Loucy (cell line): ENCODE results near the gene GPN1.
"Not testable (repeated sequence)": the region's sequence is repeated elsewhere in the genome, so short reads cannot be mapped to it uniquely, and the experiment has no call there.

Experiments used
- H2AFZ ChIP-seq: fragments of 200-600 bp; sonication (generic); 2 replicates; pipeline ENCODE4 v1.6.0; 2016; ENCODE audit warnings: antibody characterized with exemption, mild to moderate bottlenecking, low read length, moderate library complexity
- H3F3A ChIP-seq: fragments of 200-600 bp; 2 replicates; pipeline ENCODE4 v1.6.0; 2016; ENCODE audit warnings: antibody characterized with exemption, low read depth, mild to moderate bottlenecking
- H3K27me3 ChIP-seq: fragments of 200-600 bp; sonication (generic); 2 replicates; pipeline ENCODE4 v1.6.1; 2014; ENCODE audit warnings: low read length, mild to moderate bottlenecking; ENCODE audit not compliant: insufficient read depth, poor library complexity, severe bottlenecking
- H3K36me3 ChIP-seq: fragments of 200-600 bp; sonication (generic); 2 replicates; pipeline ENCODE4 v1.6.1; 2016; ENCODE audit warnings: low read length; ENCODE audit not compliant: insufficient read depth
- H3K4me1 ChIP-seq: fragments of 200-600 bp; sonication (generic); 2 replicates; pipeline ENCODE4 v1.5.1; 2014; ENCODE audit warnings: low read length, mild to moderate bottlenecking; ENCODE audit not compliant: insufficient read depth, poor library complexity, severe bottlenecking
- H3K4me2 ChIP-seq: fragments of 200-600 bp; sonication (generic); 2 replicates; pipeline ENCODE4 v1.6.0; 2014; ENCODE audit warnings: antibody characterized with exemption, low read length, low read depth, mild to moderate bottlenecking; ENCODE audit not compliant: poor library complexity, severe bottlenecking
- H3K4me3 ChIP-seq: fragments of 200-600 bp; sonication (generic); 2 replicates; pipeline ENCODE4 v1.5.1; 2014; ENCODE audit warnings: low read length, mild to moderate bottlenecking, mixed read lengths; ENCODE audit not compliant: poor library complexity, severe bottlenecking
- H3K79me2 ChIP-seq: fragments of 200-600 bp; sonication (generic); 2 replicates; pipeline ENCODE4 v1.6.1; 2014; ENCODE audit warnings: low read length; ENCODE audit not compliant: insufficient read depth
- H3K9ac ChIP-seq: fragments of 200-600 bp; sonication (generic); 2 replicates; pipeline ENCODE4 v1.6.0; 2014; ENCODE audit warnings: mild to moderate bottlenecking, low read depth, low read length, moderate library complexity; ENCODE audit not compliant: poor library complexity, severe bottlenecking
- H3K9me2 ChIP-seq: fragments of 200-600 bp; sonication (generic); replicated peaks from 2 replicates; pipeline ENCODE4 v1.6.1; 2016; ENCODE audit warnings: low read depth, low read length, mixed read lengths
- H3K9me3 ChIP-seq: fragments of 200-600 bp; sonication (generic); 2 replicates; pipeline ENCODE4 v1.6.1; 2014; ENCODE audit warnings: mild to moderate bottlenecking, antibody characterized with exemption, low read length, low read depth; ENCODE audit not compliant: insufficient read depth
- H4K20me1 ChIP-seq: fragments of 200-600 bp; sonication (generic); 2 replicates; pipeline ENCODE4 v1.6.0; 2014; ENCODE audit warnings: antibody characterized with exemption, low read length, mild to moderate bottlenecking; ENCODE audit not compliant: insufficient read depth, poor library complexity, severe bottlenecking
- EZH2phosphoT487 ChIP-seq: fragments of 200-600 bp; IDR thresholded peaks from 2 replicates; pipeline ENCODE4 v1.6.1; 2018; ENCODE audit warnings: antibody characterized with exemption, mild to moderate bottlenecking, moderate library complexity, borderline replicate concordance
- TF ChIP-seq, protein P1 (sequence below): fragments of 200-600 bp; sonication (generic); conservative IDR thresholded peaks from 2 replicates; pipeline ENCODE4 v1.5.1; 2014; ENCODE audit warnings: mild to moderate bottlenecking, antibody characterized with exemption, low read length

GPN1 gene

DNA sequence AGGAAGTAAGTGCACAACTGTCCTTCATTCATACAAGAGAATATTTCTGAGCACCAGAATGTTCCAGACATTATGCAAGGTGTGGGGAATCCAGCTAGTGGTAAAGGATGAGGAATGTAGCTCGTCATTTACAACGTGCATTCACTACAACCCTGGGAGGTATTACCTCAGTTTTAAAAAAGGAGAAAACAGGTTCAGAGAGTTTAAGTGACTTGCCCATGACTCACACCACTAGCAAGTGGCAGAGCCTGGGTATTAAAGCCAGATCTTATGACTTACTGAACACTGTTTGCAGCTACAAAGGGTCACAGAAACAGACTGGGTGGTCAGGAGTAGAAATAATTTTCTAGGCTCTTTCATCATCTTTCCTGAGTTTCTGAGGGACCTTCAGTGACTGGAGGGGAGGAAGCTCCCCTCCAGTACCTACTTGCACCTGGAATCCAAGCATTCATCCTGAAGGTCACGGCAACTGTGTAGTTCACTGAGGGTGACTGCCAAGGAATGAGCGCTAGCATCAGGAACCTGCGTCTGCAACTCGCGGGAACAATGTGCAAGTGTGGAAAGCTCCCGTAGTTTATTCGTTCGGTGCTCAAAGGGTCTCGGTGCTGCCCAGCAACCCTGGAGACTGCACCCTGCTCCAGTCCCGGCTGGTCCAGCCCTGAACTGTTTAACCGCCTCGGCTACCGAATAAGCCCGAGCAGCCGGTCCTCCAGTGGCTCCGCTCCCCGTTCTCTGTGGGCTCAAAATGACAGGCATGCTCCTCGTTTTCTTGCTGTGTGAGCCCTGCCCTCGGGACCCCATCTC lies 685 bp upstream of the GPN1 start:
- H3K4me3 ChIP-seq, result peak overlapping the region; percentile 93
- no peaks in the 10 kb centered on the region for H3K9me3 ChIP-seq
- H3F3A ChIP-seq, result no peaks in the 10 kb centered on the region
- peak overlapping the region; percentile 83 for H3K4me2 ChIP-seq
- peaks cover 12% of the 10 kb centered on the region for H3K4me1 ChIP-seq
- H3K9ac ChIP-seq, result peak overlapping the region; percentile 90
- no peaks in the 10 kb centered on the region for H4K20me1 ChIP-seq
- peaks cover 20% of the 10 kb centered on the region; the same call in 1 of the 2 replicates for H3K36me3 ChIP-seq
- H3K27me3 ChIP-seq, result no peaks in the 10 kb centered on the region
- no peaks in the 10 kb centered on the region for H3K9me2 ChIP-seq
- H2AFZ ChIP-seq, result peak overlapping the region; percentile 97
- H3K79me2 ChIP-seq, result peaks cover 26% of the 10 kb centered on the region
- no peak for TF ChIP-seq EZH2phosphoT487
- TF ChIP-seq, protein P1, sequence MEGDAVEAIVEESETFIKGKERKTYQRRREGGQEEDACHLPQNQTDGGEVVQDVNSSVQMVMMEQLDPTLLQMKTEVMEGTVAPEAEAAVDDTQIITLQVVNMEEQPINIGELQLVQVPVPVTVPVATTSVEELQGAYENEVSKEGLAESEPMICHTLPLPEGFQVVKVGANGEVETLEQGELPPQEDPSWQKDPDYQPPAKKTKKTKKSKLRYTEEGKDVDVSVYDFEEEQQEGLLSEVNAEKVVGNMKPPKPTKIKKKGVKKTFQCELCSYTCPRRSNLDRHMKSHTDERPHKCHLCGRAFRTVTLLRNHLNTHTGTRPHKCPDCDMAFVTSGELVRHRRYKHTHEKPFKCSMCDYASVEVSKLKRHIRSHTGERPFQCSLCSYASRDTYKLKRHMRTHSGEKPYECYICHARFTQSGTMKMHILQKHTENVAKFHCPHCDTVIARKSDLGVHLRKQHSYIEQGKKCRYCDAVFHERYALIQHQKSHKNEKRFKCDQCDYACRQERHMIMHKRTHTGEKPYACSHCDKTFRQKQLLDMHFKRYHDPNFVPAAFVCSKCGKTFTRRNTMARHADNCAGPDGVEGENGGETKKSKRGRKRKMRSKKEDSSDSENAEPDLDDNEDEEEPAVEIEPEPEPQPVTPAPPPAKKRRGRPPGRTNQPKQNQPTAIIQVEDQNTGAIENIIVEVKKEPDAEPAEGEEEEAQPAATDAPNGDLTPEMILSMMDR, result no peak

DNA sequence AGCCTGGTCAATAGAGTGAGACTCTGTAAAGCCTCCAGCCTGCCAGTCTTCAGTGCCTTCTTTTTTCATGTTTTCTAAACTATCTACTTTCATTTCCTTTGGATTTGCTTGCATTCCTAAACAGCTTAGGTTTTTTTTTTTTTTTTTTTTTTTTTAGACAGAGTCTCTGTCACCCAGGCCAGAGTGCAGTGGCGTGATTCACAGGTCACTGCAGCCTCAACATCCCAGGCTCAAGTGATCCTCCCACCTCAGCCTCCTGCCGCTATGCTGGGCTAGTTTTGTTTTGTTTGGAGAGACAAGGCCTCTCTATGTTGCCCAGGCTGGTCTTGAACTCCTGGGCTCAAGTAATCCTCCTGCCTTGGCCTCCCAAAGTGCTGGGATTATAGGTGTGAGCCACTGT lies 1.4 kb downstream of the GPN1 start:
- peaks cover 21% of the 10 kb centered on the region for H3K36me3 ChIP-seq
- H3K9me3 ChIP-seq, result not testable (repeated sequence)
- H3K9ac ChIP-seq, result peak overlapping the region; percentile 90

DNA sequence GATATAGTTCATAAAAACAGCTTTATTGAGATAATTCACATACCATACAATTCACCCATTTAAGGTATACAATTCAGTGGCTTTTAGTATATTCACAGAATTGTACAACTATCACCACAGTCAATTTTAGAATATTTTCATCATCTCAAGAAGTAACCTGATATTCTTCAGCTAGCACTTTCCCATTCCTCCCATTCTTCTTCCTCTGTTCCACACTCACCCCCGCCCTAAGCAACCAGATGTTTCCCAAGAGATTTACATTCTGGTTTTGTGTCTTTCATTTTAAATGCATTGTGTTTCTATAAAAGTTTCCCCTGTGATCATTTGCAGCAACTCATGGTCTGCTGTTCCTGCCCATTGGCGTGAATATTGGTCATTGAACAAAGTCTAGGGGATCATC lies 5.4 kb downstream of the GPN1 start:
- no peak for TF ChIP-seq EZH2phosphoT487
- TF ChIP-seq, protein P1, result no peak
- Histone ChIP-seq H3K9me3 (no peaks in the 10 kb centered on the region), H2AFZ (no peak overlapping the region), H3K27me3 (no peaks in the 10 kb centered on the region), H3K36me3 (peaks cover 46% of the 10 kb centered on the region), H3F3A (no peaks in the 10 kb centered on the region), H3K79me2 (peaks cover 22% of the 10 kb centered on the region), H3K4me2 (no peak overlapping the region), H3K9me2 (no peaks in the 10 kb centered on the region), H4K20me1 (no peaks in the 10 kb centered on the region), H3K9ac (no peak overlapping the region), H3K4me1 (peaks cover 5% of the 10 kb centered on the region), H3K4me3 (no peak overlapping the region)

More for the DNA sequence above, 1.4 kb downstream of the GPN1 start:
- H3K4me2 ChIP-seq, result peak overlapping the region; percentile 83
- H3K4me3 ChIP-seq, result peak overlapping the region; percentile 93
- not testable (repeated sequence) for H4K20me1 ChIP-seq, H2AFZ ChIP-seq, H3K9me2 ChIP-seq, H3F3A ChIP-seq, H3K27me3 ChIP-seq
- H3K4me1 ChIP-seq, result peaks cover 12% of the 10 kb centered on the region
- peaks cover 26% of the 10 kb centered on the region for H3K79me2 ChIP-seq

DNA sequence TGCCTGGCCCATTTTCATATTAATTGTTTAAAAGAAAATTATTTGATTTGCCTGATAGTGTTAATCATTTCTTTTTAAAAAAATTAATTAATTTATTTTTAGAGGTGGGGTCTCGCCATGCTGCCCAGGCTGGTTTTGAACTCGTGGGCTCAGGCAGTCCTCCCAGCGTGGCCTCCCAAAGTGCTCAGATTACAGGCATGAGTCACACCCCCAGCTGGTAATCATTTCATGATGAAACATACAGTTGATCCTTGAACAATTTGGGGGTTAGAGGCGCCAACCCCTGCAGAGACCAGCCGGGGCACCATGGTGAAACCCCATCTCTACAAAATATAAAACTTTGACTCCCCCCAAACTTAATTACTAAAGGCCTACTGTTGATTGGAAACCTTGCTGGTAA lies 7.9 kb downstream of the GPN1 start:
- Histone ChIP-seq H3K79me2 (no peaks in the 10 kb centered on the region), H3K9me2 (no peaks in the 10 kb centered on the region), H3K9ac (no peak overlapping the region), H3K4me2 (no peak overlapping the region), H3K4me1 (no peaks in the 10 kb centered on the region), H3K36me3 (peaks cover 64% of the 10 kb centered on the region), H2AFZ (no peak overlapping the region), H3K9me3 (no peaks in the 10 kb centered on the region), H3K27me3 (no peaks in the 10 kb centered on the region), H3K4me3 (no peak overlapping the region), H4K20me1 (no peaks in the 10 kb centered on the region), H3F3A (no peaks in the 10 kb centered on the region)
- no peak for TF ChIP-seq EZH2phosphoT487
- TF ChIP-seq, protein P1, result no peak
